WTC11 (cell line): ENCODE results near the gene CCDC124.

Experiments used
- CREB1 ChIP-seq: sonication (generic); formaldehyde crosslinking; IDR thresholded peaks from 2 replicates; pipeline ENCODE4 v1.8.0; 2023; ENCODE audit warnings: mild to moderate bottlenecking, missing genetic modification reagents
- CTCF ChIP-seq: fragments of 200-600 bp; IDR thresholded peaks from 2 replicates; pipeline ENCODE4 v1.8.0; 2022; ENCODE audit warnings: antibody characterized with exemption

- TF ChIP-seq CTCF: no peak
- TF ChIP-seq CREB1 (CRISPR knock-in tag): 0 out of 2 replicates have a peak, but pooled peaks have one; percentile 18
Observed at GRCh38 chr19:17889609-17890214, 43.1 kb upstream of the CCDC124 start.
